ENCODE measurements around the gene VPS52. TPM values are rescaled to one million over a fixed set of nuclear protein-coding genes. Genes with fewer than 3 reads are reported as not detected.
"Not testable (repeated sequence)": the region's sequence is repeated elsewhere in the genome, so short reads cannot be mapped to it uniquely, and the experiment has no call there.

VPS52 gene
- polyA plus RNA-seq, 1 donor, result 59.8 TPM

GRCh38 chr6:33272275-33273128, 826 bp upstream of the VPS52 start:
- Histone ChIP-seq H3K4me1 (ENCODE audit: control insufficient read depth, insufficient read depth, low read length) (peaks cover 30% of the 10 kb centered on the region), H3K27me3 (ENCODE audit: control insufficient read depth, insufficient read depth, low read length) (no peaks in the 10 kb centered on the region), H3K4me3 (ENCODE audit: low read length) (peak overlapping the region; percentile 86), H3K9me3 (ENCODE audit: control insufficient read depth, low read depth, low read length) (no peaks in the 10 kb centered on the region), H3K36me3 (ENCODE audit: control insufficient read depth, insufficient read depth, low read length) (peaks cover 51% of the 10 kb centered on the region), H3K27ac (ENCODE audit: low read length) (peak overlapping the region; percentile 67)
- no CpG with 5 or more reads among the region's 22 CpGs for WGBS (ENCODE audit: insufficient coverage, low lambda C conversion rate)
- DNase-seq, result no peak

GRCh38 chr6:33271117-33271467, 584 bp downstream of the VPS52 start:
- Histone ChIP-seq H3K4me1 (ENCODE audit: control insufficient read depth, insufficient read depth, low read length) (peaks cover 24% of the 10 kb centered on the region), H3K36me3 (ENCODE audit: control insufficient read depth, insufficient read depth, low read length) (peaks cover 59% of the 10 kb centered on the region), H3K4me3 (ENCODE audit: low read length) (peak overlapping the region; percentile 86), H3K27ac (ENCODE audit: low read length) (peak overlapping the region; percentile 86), H3K27me3 (ENCODE audit: control insufficient read depth, insufficient read depth, low read length) (no peaks in the 10 kb centered on the region), H3K9me3 (ENCODE audit: control insufficient read depth, low read depth, low read length) (no peaks in the 10 kb centered on the region)
- DNase-seq, result no peak
- no CpG with 5 or more reads among the region's 7 CpGs for WGBS (ENCODE audit: insufficient coverage, low lambda C conversion rate)

- Histone ChIP-seq H3K4me3 (ENCODE audit: low read length) (no peak overlapping the region), H3K4me1 (ENCODE audit: control insufficient read depth, insufficient read depth, low read length) (no peaks in the 10 kb centered on the region), H3K27me3 (ENCODE audit: control insufficient read depth, insufficient read depth, low read length) (no peaks in the 10 kb centered on the region), H3K9me3 (ENCODE audit: control insufficient read depth, low read depth, low read length) (no peaks in the 10 kb centered on the region), H3K27ac (ENCODE audit: low read length) (no peak overlapping the region), H3K36me3 (ENCODE audit: control insufficient read depth, insufficient read depth, low read length) (peaks cover 66% of the 10 kb centered on the region)
- no CpG with 5 or more reads among the region's 7 CpGs for WGBS (ENCODE audit: insufficient coverage, low lambda C conversion rate)
- DNase-seq, result no peak
Observed at GRCh38 chr6:33264015-33264414, 7.7 kb downstream of the VPS52 start.

- peaks cover 60% of the 10 kb centered on the region for H3K36me3 ChIP-seq (ENCODE audit: control insufficient read depth, insufficient read depth, low read length)
- H3K4me3 ChIP-seq (ENCODE audit: low read length); H3K27ac ChIP-seq (ENCODE audit: low read length); H3K27me3 ChIP-seq (ENCODE audit: control insufficient read depth, insufficient read depth, low read length); DNase-seq; H3K9me3 ChIP-seq (ENCODE audit: control insufficient read depth, low read depth, low read length); H3K4me1 ChIP-seq (ENCODE audit: control insufficient read depth, insufficient read depth, low read length): not testable (repeated sequence)
- no CpG with 5 or more reads among the region's 3 CpGs for WGBS (ENCODE audit: insufficient coverage, low lambda C conversion rate)
Observed at GRCh38 chr6:33262490-33262889, 9.2 kb downstream of the VPS52 start.

GRCh38 chr6:33259032-33259431, 12.6 kb downstream of the VPS52 start:
- no peaks in the 10 kb centered on the region for H3K4me1 ChIP-seq (ENCODE audit: control insufficient read depth, insufficient read depth, low read length)
- DNase-seq, result no peak
- peaks cover 30% of the 10 kb centered on the region for H3K36me3 ChIP-seq (ENCODE audit: control insufficient read depth, insufficient read depth, low read length)
- no CpG with 5 or more reads among the region's 5 CpGs for WGBS (ENCODE audit: insufficient coverage, low lambda C conversion rate)
- no peak overlapping the region for H3K4me3 ChIP-seq (ENCODE audit: low read length)
- no peaks in the 10 kb centered on the region for H3K9me3 ChIP-seq (ENCODE audit: control insufficient read depth, low read depth, low read length)
- H3K27ac ChIP-seq (ENCODE audit: low read length), result no peak overlapping the region
- H3K27me3 ChIP-seq (ENCODE audit: control insufficient read depth, insufficient read depth, low read length), result no peaks in the 10 kb centered on the region

- no peak overlapping the region for H3K4me3 ChIP-seq (ENCODE audit: low read length)
- DNase-seq, result no peak
- no peaks in the 10 kb centered on the region for H3K27me3 ChIP-seq (ENCODE audit: control insufficient read depth, insufficient read depth, low read length)
- no peak overlapping the region for H3K27ac ChIP-seq (ENCODE audit: low read length)
- H3K4me1 ChIP-seq (ENCODE audit: control insufficient read depth, insufficient read depth, low read length), result peaks cover 5% of the 10 kb centered on the region
- WGBS (ENCODE audit: insufficient coverage, low lambda C conversion rate), result 100% methylated on average over 2 of the region's 4 CpGs
- H3K36me3 ChIP-seq (ENCODE audit: control insufficient read depth, insufficient read depth, low read length), result peaks cover 27% of the 10 kb centered on the region
- no peaks in the 10 kb centered on the region for H3K9me3 ChIP-seq (ENCODE audit: control insufficient read depth, low read depth, low read length)
Observed at GRCh38 chr6:33254591-33254990, 17.1 kb downstream of the VPS52 start.

GRCh38 chr6:33252759-33253158, 18.9 kb downstream of the VPS52 start:
- no peak for DNase-seq
- peaks cover 19% of the 10 kb centered on the region for H3K36me3 ChIP-seq (ENCODE audit: control insufficient read depth, insufficient read depth, low read length)
- H3K9me3 ChIP-seq (ENCODE audit: control insufficient read depth, low read depth, low read length), result no peaks in the 10 kb centered on the region
- peaks cover 18% of the 10 kb centered on the region for H3K4me1 ChIP-seq (ENCODE audit: control insufficient read depth, insufficient read depth, low read length)
- no peak overlapping the region for H3K4me3 ChIP-seq (ENCODE audit: low read length)
- H3K27ac ChIP-seq (ENCODE audit: low read length), result no peak overlapping the region
- peaks cover 4% of the 10 kb centered on the region for H3K27me3 ChIP-seq (ENCODE audit: control insufficient read depth, insufficient read depth, low read length)

GRCh38 chr6:33251395-33252012, 20.2 kb downstream of the VPS52 start:
- whole genome bisulfite sequencing (ENCODE audit: insufficient coverage, low lambda C conversion rate), result 97% methylated on average over 3 of the region's 6 CpGs
- H3K36me3 ChIP-seq (ENCODE audit: control insufficient read depth, insufficient read depth, low read length), result peaks cover 16% of the 10 kb centered on the region
- peaks cover 9% of the 10 kb centered on the region for H3K27me3 ChIP-seq (ENCODE audit: control insufficient read depth, insufficient read depth, low read length)
- no peak overlapping the region for H3K4me3 ChIP-seq (ENCODE audit: low read length)
- H3K27ac ChIP-seq (ENCODE audit: low read length), result no peak overlapping the region
- H3K9me3 ChIP-seq (ENCODE audit: control insufficient read depth, low read depth, low read length), result no peaks in the 10 kb centered on the region
- peaks cover 18% of the 10 kb centered on the region for H3K4me1 ChIP-seq (ENCODE audit: control insufficient read depth, insufficient read depth, low read length)
- DNase-seq, result no peak

GRCh38 chr6:33250731-33251130, 20.9 kb downstream of the VPS52 start:
- Histone ChIP-seq H3K4me3 (ENCODE audit: low read length) (no peak overlapping the region), H3K36me3 (ENCODE audit: control insufficient read depth, insufficient read depth, low read length) (peaks cover 16% of the 10 kb centered on the region), H3K27ac (ENCODE audit: low read length) (no peak overlapping the region), H3K9me3 (ENCODE audit: control insufficient read depth, low read depth, low read length) (no peaks in the 10 kb centered on the region), H3K27me3 (ENCODE audit: control insufficient read depth, insufficient read depth, low read length) (peaks cover 12% of the 10 kb centered on the region), H3K4me1 (ENCODE audit: control insufficient read depth, insufficient read depth, low read length) (peaks cover 18% of the 10 kb centered on the region)
- no peak for DNase-seq
- WGBS (ENCODE audit: insufficient coverage, low lambda C conversion rate), result no CpG with 5 or more reads among the region's 13 CpGs

- Histone ChIP-seq H3K27me3 (ENCODE audit: control insufficient read depth, insufficient read depth, low read length) (peaks cover 12% of the 10 kb centered on the region), H3K4me1 (ENCODE audit: control insufficient read depth, insufficient read depth, low read length) (peaks cover 18% of the 10 kb centered on the region), H3K9me3 (ENCODE audit: control insufficient read depth, low read depth, low read length) (no peaks in the 10 kb centered on the region), H3K36me3 (ENCODE audit: control insufficient read depth, insufficient read depth, low read length) (peaks cover 16% of the 10 kb centered on the region), H3K27ac (ENCODE audit: low read length) (peak overlapping the region; percentile 65), H3K4me3 (ENCODE audit: low read length) (peak overlapping the region; percentile 50)
- DNase-seq, result no peak
- WGBS (ENCODE audit: insufficient coverage, low lambda C conversion rate), result no CpG with 5 or more reads among the region's 15 CpGs
Observed at GRCh38 chr6:33249732-33250630, 21.7 kb downstream of the VPS52 start.

Data from large intestine (tissue), 3 donors.